Measurements from ENCODE around the gene PRKCA. TPM values are rescaled to one million over a fixed set of nuclear protein-coding genes. Genes with fewer than 3 reads are reported as not detected.

Gene PRKCA
- total and polyA plus RNA-seq, 10 of the 15 experiments (the other 5 are each of a cell fraction or from before 2014, with no cell fraction given) = 0.11 to 14.6 (median 0.72) TPM

GRCh38 chr17:66365903-66366302 is 63.5 kb downstream of the PRKCA start:
- Histone ChIP-seq H3K36me3 (ENCODE audit: control insufficient read depth in 2 of 2, insufficient read depth in 2 of 2, low read length in 1 of 2) (no peaks in the 10 kb centered on the region), H3K4me1 (ENCODE audit: control insufficient read depth, insufficient read depth, low read length) (no peaks in the 10 kb centered on the region; the same call in 1 of the 2 replicates), H3K27ac (ENCODE audit: control insufficient read depth, insufficient read depth) (no peak overlapping the region), H4K20me1 (ENCODE audit: control insufficient read depth, insufficient read depth) (no peaks in the 10 kb centered on the region), H3K27me3 (replicated peaks in 1 of 2; ENCODE audit: control insufficient read depth in 2 of 2, insufficient read depth in 2 of 2, low read length in 1 of 2) (no peaks in the 10 kb centered on the region), H3K4me3 (no peak overlapping the region), H3K9ac (ENCODE audit: control insufficient read depth, insufficient read depth, low read length) (no peak overlapping the region), H3K79me2 (ENCODE audit: control insufficient read depth, insufficient read depth, low read length) (no peaks in the 10 kb centered on the region), H3K4me2 (ENCODE audit: control insufficient read depth, insufficient read depth) (no peak overlapping the region), H3K9me3 (replicated peaks; ENCODE audit: control insufficient read depth, insufficient read depth, low read length) (no peaks in the 10 kb centered on the region), H2AFZ (ENCODE audit: control insufficient read depth, low read depth, low read length) (no peak overlapping the region)
- BruUV-seq (replicated peaks) = no TSS peak
- ChIA-PET RAD21 (ENCODE audit: unreplicated experiment) (no interaction called here), SMC1A (ENCODE audit: uncharacterized antibody, unreplicated experiment) (interaction anchor here (0.6 to 1.7 kb wide), 3 partner anchors 10 to 37 kb away, joined by 3 to 6 read pairs (median 4); no protein-coding TSS in a partner anchor), POLR2A (interaction anchor here (0.6 kb wide), 1 partner anchor 1096 kb away, joined by 3 read pairs; no protein-coding TSS in a partner anchor), CTCF (interaction anchor here (1.4 kb wide), 1 partner anchor 26 kb away, joined by 3 read pairs; no protein-coding TSS in a partner anchor)
- ATAC-seq = no peak
- in situ Hi-C loops (cut with MboI) = no loop called here
- 0% methylated on average over 2 of the region's 2 CpGs for WGBS (ENCODE audit: insufficient coverage, insufficient replicate concordance, low lambda C conversion rate, missing lambda C conversion rate)
- intact Hi-C loops (cut with micrococcal nuclease; ENCODE audit: unreplicated experiment) = no loop called here
- TF ChIP-seq ZNF274 (IDR thresholded peaks at IDR 0.05; ENCODE audit: insufficient read depth, insufficient read length) = no peak
- TF ChIP-seq POLR2AphosphoS2 (IDR thresholded peaks at IDR 0.05; ENCODE audit: low read depth, low read length) = no peak
- no peak for TF ChIP-seq ELK1 (IDR thresholded peaks at IDR 0.05; ENCODE audit: low read depth, low read length)
- no peak for TF ChIP-seq HDAC2 (IDR thresholded peaks at IDR 0.05)
- TF ChIP-seq REST (IDR thresholded peaks at IDR 0.05; ENCODE audit: low read depth, low read length) = no peak
- TF ChIP-seq SMARCA5 (IDR thresholded peaks at IDR 0.05) = no peak
- DNase-seq (ENCODE audit: low read depth, low spot score) = no peak
- no peak for FAIRE-seq

Measured in GM12878 (cell line).